ENCODE results near the gene DGKA.

DNA sequence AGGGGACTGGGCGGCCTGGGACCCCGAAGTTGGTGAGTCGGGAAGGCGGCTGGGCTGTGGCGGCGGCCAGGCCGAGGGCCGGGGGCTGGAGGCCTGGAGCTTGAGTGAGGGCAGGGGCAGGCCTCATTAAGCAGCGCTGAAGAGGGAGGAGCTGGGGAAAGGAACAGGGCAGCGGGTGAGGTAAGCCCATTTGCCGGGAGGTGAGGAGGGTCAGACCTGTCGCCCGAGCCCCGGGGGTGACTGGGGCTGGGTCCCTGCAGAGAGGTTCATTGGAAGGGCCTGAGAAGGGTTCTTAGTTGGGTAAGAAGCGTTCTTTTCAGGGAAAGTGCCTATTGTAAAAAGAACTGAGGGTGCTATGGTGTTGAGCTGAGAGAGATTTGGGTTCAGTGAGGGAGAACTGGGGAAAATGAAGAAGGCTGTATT lies 43.4 kb downstream of the DGKA start:
- no peak for TF ChIP-seq CTCF (IDR thresholded peaks at IDR 0.05)
- no peak for TF ChIP-seq REST (IDR thresholded peaks at IDR 0.05; ENCODE audit: insufficient read depth in 1 of 2, low read depth in 2 of 2, low read length in 1 of 2)
- TF ChIP-seq POLR2AphosphoS5 (IDR thresholded peaks at IDR 0.05; ENCODE audit: low read depth, low read length) = no peak
